NCI-H1694 (cell line): ENCODE measurements around the gene UBXN10.
A peak's percentile ranks its signal among the peaks of the same experiment; 100 is the strongest.
"Not testable (repeated sequence)": the region's sequence is repeated elsewhere in the genome, so short reads cannot be mapped to it uniquely, and the experiment has no call there.

Experiments
- DNase-seq: peaks from one replicate; lab custom pipeline; 2025; lab: John Stamatoyannopoulos, UW

UBXN10 gene

GRCh38 chr1:20200966-20201365 is 15.1 kb downstream of the UBXN10 start:
- no peak for DNase-seq

GRCh38 chr1:20202166-20202565 is 16.3 kb downstream of the UBXN10 start:
- no peak for DNase-seq

GRCh38 chr1:20207546-20207945 is 21.6 kb downstream of the UBXN10 start:
- DNase-seq, result no peak

- no peak for DNase-seq
Measured at GRCh38 chr1:20209471-20209870, 23.6 kb downstream of the UBXN10 start.

GRCh38 chr1:20210736-20211460 is 25.0 kb downstream of the UBXN10 start:
- DNase-seq, result no peak

GRCh38 chr1:20211511-20211931 is 25.6 kb downstream of the UBXN10 start:
- no peak for DNase-seq

- DNase-seq, result no peak
Measured at GRCh38 chr1:20212085-20212684, 26.3 kb downstream of the UBXN10 start.

- DNase-seq, result peak; percentile 85
Measured at GRCh38 chr1:20212685-20213331, 26.9 kb downstream of the UBXN10 start.

GRCh38 chr1:20215716-20216115 is 29.8 kb downstream of the UBXN10 start:
- DNase-seq, result no peak

- peak; percentile 22 for DNase-seq
Measured at GRCh38 chr1:20216574-20216973, 30.7 kb downstream of the UBXN10 start.

GRCh38 chr1:20219053-20219452 is 33.2 kb downstream of the UBXN10 start:
- not testable (repeated sequence) for DNase-seq

- DNase-seq, result no peak
Measured at GRCh38 chr1:20220036-20220435, 34.1 kb downstream of the UBXN10 start.

GRCh38 chr1:20223106-20223505 is 37.2 kb downstream of the UBXN10 start:
- no peak for DNase-seq

GRCh38 chr1:20223551-20224419 is 37.9 kb downstream of the UBXN10 start:
- no peak for DNase-seq

- DNase-seq, result no peak
Measured at GRCh38 chr1:20224546-20224945, 38.6 kb downstream of the UBXN10 start.

- DNase-seq, result no peak
Measured at GRCh38 chr1:20227704-20228103, 41.8 kb downstream of the UBXN10 start.

GRCh38 chr1:20228314-20228825 is 42.5 kb downstream of the UBXN10 start:
- no peak for DNase-seq

- DNase-seq, result no peak
Measured at GRCh38 chr1:20229171-20229570, 43.3 kb downstream of the UBXN10 start.

GRCh38 chr1:20232564-20232963 is 46.7 kb downstream of the UBXN10 start:
- DNase-seq, result not testable (repeated sequence)

GRCh38 chr1:20233394-20233793 is 47.5 kb downstream of the UBXN10 start:
- peak; percentile 69 for DNase-seq

GRCh38 chr1:20233866-20234265 is 48.0 kb downstream of the UBXN10 start:
- peak; percentile 84 for DNase-seq
